Measurements from ENCODE around the gene MAML3.

Gene MAML3

DNA sequence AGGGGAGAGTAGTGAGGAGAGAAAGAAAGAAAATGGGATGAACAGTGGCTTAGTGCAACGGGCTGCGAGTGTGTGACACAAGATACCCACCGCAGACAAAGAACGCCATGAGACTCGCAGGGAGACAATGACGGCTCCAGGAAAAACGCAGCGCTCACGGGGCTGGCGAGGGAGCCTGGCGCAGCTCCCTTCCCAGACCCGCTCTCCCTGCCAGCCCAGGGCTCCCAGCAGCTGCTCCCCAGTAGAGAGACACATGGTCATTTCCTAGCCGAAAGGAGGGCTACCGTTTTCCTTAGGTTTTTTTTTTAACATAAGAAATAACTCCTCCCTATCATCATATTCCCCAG, 149.5 kb downstream of the MAML3 start:
- DNase-seq (no peak), ATAC-seq (no peak)

DNA sequence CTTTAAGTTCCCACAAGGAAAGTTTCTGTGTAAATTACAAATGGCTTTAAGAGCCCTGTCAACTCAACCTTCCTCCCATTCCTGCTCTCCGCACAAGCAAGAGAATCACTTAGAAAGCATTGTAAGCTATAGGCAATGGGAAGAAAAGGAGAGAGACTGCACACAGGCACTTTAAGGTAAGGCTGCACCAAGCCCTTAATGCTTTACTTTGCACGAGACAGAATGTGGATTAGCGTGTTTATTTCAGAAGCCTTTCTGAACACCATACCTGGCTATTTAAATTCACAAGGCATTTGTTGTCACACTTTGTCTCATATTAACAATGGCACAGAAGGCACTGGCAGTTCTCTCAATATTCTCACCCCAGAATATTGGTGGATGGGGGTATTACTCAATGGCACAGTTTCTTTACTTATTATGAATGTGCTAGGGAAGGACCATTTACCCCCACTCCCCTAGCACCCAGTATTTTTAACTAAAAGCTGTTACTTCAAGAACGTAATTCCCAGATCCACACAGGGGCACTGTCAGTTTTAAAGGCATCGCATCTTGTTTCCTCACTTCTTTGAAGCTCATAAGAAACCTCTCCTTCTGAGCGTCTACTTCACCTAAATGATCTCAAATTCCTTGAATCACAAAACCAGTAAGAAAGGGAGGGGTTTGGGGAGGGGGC, 150.0 kb downstream of the MAML3 start:
- ATAC-seq (no peak), DNase-seq (no peak)

DNA sequence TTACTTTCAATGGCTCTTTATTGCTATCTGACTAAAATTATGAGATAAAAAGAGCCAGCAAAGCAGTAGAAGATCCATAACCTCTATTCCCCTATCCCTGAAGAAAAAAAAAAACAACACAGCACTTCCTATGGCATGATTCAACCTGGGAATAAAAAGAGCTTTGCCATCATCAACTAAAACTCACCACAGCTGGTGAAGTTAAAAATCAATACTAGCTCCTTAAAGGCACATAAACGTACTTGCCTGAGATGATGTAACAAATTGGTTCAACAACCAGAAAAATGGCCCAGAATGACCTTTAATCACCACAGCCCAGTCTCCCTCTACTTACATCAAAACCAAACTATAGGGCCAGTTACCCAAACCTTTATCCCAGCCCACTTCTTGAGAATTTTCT, 153.8 kb downstream of the MAML3 start:
- DNase-seq = no peak
- ATAC-seq = no peak

DNA sequence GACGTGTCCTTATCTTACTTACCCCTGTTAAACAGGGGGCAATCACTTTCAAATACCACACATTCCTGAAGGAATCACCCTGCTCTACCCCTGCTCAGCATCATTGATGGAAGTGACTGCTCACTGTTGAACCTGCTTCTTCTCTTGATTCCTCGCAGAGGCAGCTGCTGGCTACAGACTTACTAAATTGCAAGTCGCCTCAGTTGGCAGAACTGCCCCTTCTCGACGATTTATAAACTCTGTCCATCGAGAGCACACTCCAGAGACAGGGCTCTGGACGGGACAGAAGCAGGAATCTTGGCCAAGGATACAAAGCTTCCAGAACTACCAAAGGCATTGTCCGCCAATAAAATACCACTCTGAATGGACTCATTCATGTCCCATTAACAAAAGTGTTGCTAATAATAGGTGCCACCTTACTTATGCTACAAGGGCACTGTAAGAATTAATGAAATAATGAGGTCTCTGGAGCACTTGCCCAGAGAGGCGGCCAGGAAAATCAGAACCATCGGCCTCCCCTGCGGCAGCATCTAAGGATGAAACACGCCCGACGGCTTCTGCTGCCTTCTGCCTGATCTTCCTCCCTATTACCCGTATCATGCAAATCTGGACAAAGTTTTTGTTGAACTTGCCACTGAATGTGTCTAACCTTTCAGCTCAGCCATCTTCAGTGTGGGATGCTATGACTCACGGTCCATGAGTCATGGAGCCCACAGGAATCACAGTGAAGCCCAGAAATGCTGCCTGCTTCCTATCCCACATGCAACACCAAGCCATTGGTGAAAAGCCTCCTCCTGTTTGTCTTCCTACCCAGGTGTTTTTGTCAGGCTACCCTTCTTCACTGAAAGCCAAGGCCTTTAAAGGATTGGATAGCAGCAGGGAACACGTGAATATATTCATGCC, 164.9 kb downstream of the MAML3 start:
- DNase-seq (peak; percentile 69), ATAC-seq (peak; percentile 95)

DNA sequence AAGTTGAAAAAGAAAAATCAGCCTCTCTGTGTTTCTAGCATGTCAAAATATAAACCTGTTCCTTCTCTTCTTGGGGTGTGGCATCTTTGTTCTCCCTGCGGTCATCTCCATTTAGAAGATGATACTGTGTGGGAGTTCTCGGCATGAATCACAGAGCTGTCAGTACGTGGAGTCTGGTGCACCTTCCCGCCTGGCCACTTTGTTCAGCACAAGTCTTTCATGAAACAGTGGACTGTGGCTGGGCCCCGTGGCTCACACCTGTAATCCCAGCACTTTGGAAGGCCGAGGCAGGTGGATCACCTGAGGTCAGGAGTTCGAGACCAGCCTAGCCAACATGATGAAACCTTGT, 166.5 kb downstream of the MAML3 start:
- no peak for DNase-seq
- no peak for ATAC-seq

DNA sequence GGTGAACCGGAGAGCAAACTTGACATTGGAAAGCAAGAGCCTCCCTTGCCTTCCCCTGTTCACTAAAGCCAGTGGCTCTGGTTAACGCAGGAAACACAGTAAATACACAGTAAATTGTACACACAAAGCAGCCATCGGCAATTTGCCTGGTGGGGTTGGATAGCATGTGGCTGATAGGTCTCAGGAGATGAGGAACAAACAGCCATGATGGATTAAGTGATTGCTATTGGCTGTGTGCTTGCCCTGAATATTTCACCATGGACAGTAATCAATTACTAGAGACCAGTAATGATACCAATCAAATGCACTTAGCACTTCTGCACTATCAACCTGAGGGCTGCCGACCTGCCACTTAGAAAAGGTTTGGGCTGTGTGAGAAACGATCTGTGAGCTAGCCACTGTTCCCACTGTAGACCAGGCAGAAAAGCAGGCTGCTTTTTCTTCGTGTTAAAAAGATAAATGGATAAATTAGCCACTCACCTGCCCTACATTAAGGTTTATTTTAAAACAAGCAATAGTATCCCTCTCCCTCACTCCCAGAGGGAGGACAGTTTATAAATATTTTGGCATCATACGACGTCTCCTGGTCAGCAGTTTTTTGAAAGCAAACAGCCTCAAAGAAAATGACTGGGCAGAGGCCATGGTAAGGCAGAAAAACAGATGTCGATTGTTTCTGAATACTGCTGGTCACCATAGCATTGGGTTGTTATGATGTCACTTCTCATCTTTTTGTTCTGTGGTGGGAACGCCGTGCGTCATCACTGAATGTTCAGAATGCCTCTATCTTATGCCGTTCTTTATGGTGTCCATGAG, 167.1 kb downstream of the MAML3 start:
- DNase-seq = no peak

DNA sequence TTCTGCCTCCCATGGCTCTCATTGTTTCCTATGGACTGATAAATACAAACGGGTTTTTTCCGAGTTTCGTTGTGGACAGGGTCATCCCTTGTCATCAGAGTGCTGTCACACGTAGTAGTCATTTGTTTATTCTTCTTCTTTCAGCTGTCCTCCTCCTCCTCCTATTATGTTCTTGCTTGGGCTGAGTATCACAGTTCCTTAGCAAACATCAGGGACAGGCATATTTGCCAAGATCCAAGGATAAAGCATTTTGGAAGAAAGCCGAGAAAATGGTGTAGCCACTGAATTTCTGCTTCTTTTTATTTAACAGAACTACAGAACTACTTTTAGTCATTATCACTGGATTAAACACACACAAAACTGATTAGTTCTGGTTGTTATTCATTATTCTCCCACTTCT, 167.9 kb downstream of the MAML3 start:
- ATAC-seq (no peak), DNase-seq (no peak)

More for the DNA sequence above, 167.1 kb downstream of the MAML3 start:
- ATAC-seq = no peak

DNA sequence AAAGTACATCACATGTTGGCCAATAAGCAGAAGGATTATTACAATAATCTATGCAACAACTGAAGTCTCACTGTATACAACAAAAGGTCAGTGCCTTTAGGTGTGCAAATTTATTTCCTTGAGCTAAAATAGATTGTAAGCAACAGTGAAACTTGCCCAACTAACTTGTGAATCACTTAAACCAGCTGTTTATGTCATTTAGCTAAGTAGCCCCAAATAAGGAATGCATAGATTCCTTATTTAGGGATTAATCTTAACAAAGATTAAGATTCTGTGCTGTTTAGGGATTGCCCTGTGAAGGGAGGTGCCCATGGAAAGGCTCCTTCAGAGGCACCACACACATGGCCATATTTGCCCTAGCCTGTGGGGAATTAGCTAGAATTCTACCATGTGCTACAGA, 168.6 kb downstream of the MAML3 start:
- ATAC-seq = no peak
- no peak for DNase-seq

DNA sequence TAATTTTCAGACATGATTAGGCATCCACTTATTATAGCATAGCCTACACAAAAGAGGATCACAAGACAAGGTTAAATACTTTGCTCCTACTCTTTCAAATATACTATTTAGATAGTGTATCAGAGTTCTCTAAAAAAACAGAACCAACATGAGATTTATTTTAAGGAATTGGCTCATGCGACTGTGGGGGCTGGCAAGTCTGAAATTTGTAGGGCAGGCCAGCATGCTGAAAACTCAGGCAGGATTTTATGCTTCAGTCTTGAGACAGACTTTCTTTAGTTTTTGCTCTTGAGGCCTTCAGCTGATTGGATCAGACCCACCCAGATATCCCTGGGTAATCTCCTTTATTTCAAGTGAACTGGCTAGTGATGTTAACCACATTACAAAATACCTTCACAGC, 169.5 kb downstream of the MAML3 start:
- DNase-seq (no peak), ATAC-seq (no peak)

DNA sequence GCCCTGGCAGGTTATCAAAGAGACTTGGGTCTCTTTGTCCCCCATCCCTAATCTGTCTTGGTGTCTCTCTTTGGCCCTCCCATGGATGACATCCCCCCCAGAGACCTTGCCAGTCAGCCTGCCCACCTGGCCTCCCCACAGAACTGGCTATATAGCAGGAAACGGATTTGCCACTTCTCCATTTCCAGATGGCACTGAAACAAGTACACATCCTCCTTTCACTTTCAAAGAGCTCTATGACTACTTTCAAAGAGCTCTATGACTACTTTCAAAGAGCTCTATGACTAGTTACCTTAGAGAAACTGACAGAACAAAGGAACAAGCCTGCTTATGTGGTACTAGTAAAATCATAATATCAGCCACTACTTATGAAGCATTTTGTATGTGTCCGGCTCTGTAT, 175.3 kb downstream of the MAML3 start:
- peak; percentile 90 for ATAC-seq

DNA sequence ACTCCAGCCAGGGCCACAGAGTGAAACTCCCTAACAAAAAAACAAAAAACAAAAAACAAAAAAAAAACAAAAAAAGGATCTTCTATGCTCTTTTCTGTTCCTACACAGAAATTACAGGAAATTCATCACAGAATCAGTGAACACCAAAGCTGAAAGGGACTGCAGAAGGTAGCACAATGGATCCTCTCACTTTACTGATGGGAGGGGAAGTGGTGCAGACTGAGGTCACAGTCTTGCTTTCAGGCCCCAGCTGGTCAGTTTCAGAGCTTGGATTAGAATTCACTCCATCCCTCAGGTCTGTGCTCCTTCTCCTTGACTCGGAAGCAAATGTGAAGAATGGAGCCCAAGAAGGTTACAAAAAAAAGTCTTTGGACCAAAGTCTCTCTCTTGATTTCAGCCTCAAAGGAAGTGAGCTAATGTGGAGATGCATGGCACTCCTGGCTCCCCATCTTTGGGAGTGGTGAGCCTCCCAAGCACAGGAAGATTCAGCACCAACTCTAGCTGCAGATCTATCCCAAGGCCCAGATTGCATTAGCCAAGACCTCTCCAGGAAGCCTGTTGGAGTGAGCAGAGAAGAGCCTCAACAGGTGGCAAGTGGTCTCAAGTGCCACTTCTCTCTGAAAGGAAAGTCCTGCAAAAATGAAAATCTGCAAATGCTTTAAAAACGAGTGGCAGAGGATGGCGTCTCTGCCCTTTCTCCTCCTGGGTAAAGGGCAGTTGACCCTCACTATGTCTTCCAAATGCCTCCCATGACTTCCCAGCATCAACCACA, 176.0 kb downstream of the MAML3 start:
- DNase-seq (no peak), ATAC-seq (no peak)

More for the DNA sequence above, 175.3 kb downstream of the MAML3 start:
- peak; percentile 13 for DNase-seq

DNA sequence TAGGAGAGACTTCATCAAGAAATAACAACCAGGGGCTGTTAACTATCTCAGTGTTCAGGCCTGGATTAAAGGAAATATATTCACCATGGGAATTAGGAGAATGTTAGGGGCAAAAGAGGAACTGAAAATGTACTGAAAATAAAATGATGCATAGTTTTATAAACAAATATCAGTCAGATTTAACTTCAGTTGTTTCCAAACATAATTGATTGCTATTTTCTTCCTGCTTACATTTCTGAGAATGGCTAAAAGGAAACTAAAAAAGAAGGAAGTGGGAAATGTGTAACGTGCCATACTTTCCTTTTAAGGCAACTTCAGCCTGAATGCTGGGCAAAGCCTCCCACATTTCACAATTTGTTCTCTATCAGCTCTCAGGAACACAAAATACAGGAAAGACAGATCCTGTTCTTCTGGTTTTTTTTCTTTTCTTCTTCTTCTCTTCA, 178.1 kb downstream of the MAML3 start:
- DNase-seq = no peak
- no peak for ATAC-seq

DNA sequence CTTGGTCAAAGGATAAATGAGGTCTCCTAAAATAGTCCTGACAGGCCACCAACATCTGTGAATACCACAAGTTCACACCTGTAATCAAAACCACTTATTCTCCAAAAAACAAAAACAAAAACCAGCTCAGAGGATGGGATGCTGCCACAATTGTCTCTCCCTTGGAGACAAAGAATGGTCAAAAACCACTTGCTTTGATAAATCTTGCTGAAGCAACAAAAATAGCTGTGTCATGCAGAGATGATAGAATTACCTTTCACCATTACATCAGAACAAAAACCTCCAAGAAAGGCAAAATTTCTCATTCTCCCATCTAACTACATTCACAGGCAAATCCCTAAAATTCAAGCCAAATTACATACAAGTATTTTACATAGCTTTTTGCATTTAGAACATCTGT, 180.4 kb downstream of the MAML3 start:
- DNase-seq = no peak
- no peak for ATAC-seq

DNA sequence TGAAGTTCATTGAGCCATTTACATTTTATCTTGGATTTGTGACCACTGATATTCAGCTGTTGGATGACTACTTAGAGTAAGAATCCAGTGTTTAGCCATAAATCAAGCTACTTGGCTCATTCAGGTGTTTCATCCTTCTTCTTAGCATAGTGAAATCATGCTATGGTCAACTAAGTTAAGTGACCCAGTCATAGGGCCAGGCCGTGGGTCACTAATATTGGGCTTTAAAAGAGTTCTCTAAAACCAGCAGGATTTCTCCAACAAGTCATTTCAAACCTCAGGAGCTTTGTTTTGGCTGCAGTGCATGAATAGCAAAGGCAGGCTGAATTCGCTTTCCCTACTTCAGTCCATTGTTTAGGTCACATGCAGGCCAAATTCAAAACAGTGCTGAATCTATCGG, 181.0 kb downstream of the MAML3 start:
- DNase-seq = no peak
- no peak for ATAC-seq

DNA sequence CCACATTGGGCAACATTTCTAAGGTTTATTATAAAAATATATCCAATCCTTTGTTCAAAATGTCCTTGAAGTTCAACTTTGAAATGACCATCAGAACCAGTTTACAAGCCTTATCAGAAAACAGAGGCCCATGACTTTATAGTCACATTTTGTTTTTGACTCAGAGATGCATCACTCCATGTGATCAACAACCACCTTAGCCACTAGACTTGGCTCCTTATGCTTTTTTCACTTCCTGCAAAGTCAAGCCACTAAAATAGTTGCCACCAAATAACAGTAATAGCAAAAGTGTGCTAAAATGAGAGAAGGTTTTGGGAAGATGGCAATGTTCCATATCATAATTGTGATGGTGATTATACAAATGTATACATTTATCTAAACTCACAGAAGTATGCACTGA, 181.7 kb downstream of the MAML3 start:
- DNase-seq (no peak), ATAC-seq (no peak)

DNA sequence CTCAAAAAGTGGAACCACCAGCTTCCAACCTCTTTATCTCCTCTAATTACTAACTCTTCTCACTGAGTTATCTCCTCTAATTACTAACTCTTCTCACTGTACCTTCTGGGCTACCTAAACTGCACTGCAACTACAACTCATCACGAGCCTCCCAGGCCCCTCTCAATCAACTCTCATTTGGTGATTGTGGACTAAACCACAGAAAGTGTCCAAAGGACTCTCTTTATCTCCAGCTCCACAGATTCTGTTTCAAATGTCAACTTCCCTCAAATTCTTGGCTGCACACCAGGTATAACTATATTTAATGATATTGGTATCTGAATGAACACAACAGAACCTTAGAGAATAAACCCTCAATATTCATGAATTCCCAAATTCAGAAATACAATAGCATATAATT, 182.9 kb downstream of the MAML3 start:
- ATAC-seq = no peak
- no peak for DNase-seq

DNA sequence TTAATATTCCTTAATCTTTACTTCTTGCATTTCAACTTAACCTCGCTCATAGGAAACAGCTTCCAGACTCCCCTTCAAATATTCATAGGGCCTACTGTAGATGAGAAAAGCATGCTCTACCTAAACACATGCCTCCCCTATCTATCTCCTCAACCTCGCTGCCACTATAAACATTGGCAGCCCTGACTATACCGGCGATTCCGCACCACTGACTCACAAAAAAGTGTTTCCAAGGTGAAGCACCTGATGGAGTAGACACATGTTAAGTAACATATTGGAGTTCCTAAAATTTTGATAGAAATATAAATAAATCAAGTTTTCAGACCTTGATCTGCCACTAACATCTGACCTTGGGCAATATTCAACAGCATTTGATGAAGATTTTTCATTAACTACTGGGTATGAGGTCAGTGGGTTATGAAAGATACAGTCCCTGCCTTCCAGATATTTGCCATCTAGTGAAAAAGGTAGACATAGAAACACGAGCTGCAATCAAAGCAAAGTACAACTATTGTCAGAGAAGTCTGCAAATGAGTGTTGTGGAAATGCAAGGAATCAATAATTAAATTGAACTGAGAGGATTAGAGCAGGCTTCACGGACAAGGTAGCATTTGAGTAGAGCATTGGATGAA, 184.2 kb downstream of the MAML3 start:
- ATAC-seq = no peak
- no peak for DNase-seq

DNA sequence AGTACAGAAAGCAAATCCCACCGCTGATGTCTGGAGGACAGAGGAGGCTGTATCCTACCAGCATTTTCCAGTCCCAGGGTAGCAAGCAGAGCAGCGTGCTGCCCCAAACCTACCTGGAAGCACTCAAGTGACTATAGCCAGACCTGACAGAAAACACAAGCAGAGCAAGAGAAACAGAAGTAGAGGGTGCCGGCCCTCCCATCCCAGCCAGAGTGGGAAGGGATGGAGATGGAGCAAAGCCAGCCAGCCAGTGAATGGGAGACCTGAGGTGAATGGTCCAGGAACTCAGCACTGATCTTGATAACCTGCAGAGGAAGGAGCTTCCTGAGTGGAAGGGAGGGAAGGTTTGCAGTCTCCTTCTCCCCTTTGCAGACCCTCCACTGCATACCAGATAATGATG, 185.2 kb downstream of the MAML3 start:
- DNase-seq = no peak
- no peak for ATAC-seq

DNA sequence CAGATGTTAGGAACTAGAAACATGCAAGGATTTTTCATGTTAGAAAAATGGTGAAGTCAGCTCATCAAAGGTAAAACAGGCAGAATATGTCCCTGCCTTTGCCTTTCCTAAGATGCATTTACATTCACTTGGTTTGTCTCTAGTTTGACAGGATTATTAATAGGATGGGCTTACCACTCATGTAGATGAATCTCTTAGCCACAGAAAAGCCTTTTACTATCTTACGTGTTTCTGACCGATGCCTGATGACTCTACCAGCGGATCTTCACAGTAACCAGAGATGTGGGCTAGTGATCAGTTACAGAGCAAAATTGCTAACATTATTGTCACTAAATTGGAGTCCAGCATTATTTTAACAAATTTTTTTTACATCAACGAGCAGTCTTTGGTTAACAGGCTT, 187.6 kb downstream of the MAML3 start:
- ATAC-seq (no peak), DNase-seq (no peak)

DNA sequence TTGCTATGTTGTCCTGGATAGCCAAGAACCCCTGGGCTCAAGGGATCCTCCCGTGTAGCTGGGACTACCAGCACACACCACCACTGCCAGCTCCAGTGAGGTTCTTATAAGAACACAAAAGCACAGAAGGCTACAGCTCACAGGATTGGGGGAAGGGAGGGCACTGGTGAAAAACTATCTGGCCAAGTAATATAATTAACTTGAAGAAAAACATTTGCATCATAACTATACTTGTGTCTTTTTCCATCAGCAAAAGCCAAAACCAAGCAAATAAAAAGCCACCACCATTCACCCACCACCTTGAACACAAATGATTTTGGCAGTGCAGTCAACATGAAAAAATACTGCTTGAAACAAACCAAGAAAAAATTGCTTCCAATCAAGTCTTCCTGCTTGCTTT, 188.2 kb downstream of the MAML3 start:
- ATAC-seq (no peak), DNase-seq (no peak)

DNA sequence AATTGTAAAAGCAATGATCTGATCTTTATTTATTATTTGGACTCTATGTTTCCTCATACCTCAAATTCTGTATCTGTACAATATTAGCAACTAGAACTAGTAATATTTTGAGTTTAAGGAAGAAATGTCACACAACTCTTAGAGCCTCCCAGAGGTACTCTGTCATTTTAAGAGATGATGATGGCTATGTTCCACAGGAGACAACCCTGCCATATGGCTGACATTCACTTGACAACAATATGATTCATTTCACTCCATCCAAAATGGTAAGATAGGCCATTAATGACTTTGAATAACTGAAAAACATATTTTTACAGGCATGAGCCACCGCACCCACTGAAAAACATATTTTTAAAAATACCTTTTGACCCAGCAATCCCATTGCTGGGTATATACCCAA, 190.3 kb downstream of the MAML3 start:
- DNase-seq (no peak), ATAC-seq (no peak)

Data from stimulated activated naive CD8-positive, alpha-beta T cell treated with anti-CD3 and anti-CD28 coated beads, Interleukin-15, Interleukin-2, amounts not matched to agents 100 U/mL and 50 U/mL, for 24 hours (primary cell).